ENCODE data around the gene RERG. TPM values are rescaled to one million over a fixed set of nuclear protein-coding genes. Genes with fewer than 3 reads are reported as not detected.
"Not testable (repeated sequence)": the region's sequence is repeated elsewhere in the genome, so short reads cannot be mapped to it uniquely, and the experiment has no call there.

RERG gene
- total RNA-seq, 1 experiment from 2014 or later = not detected

DNA sequence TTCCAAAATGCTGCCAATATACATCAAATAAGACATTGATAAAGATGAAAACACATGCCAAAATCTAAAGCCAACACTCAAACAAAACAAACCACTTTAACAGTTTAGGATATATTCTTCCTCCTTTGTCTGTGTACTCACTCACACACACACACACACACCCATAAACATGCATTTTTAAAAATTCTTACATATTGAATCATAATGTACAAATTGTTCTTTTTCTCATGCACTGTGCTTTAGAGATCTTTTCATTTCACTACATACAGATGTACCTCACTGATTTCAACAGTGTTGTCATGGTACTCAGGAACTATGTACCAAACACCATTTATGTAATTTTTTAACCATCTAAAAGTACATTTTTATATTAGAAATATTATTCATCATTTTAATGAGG is 9.5 kb upstream of the RERG start:
- Histone ChIP-seq H3K4me1 (ENCODE audit: insufficient read depth, low read length, poor library complexity, severe bottlenecking) (no peaks in the 10 kb centered on the region), H3K4me3 (ENCODE audit: low read depth, low read length, poor library complexity, severe bottlenecking) (no peak overlapping the region), H3K9me3 (ENCODE audit: low read depth, low read length, poor library complexity, severe bottlenecking) (no peaks in the 10 kb centered on the region), H3K36me3 (ENCODE audit: insufficient read depth, low read length, poor library complexity, severe bottlenecking) (no peaks in the 10 kb centered on the region), H3K27ac (ENCODE audit: low read depth, low read length, poor library complexity, severe bottlenecking) (no peak overlapping the region), H3K27me3 (replicated peaks; ENCODE audit: insufficient read depth, low read depth, low read length, poor library complexity) (peaks cover 17% of the 10 kb centered on the region)
- ChIA-PET POLR2A (ENCODE audit: low non-redundant PET) (interaction anchor here (0.6 kb wide), 1 partner anchor 283 kb away, joined by 3 read pairs; no protein-coding TSS in a partner anchor), CTCF (no interaction called here)
- BruUV-seq (replicated peaks) = no TSS peak
- no peak for DNase-seq (ENCODE audit: low spot score)
- intact Hi-C loops (cut with micrococcal nuclease; ENCODE audit: unreplicated experiment) = no loop called here
- no peak for TF ChIP-seq EZH2 (IDR thresholded peaks at IDR 0.05; ENCODE audit: borderline replicate concordance, low read depth, low read length, poor library complexity, severe bottlenecking)
- TF ChIP-seq, protein P1, sequence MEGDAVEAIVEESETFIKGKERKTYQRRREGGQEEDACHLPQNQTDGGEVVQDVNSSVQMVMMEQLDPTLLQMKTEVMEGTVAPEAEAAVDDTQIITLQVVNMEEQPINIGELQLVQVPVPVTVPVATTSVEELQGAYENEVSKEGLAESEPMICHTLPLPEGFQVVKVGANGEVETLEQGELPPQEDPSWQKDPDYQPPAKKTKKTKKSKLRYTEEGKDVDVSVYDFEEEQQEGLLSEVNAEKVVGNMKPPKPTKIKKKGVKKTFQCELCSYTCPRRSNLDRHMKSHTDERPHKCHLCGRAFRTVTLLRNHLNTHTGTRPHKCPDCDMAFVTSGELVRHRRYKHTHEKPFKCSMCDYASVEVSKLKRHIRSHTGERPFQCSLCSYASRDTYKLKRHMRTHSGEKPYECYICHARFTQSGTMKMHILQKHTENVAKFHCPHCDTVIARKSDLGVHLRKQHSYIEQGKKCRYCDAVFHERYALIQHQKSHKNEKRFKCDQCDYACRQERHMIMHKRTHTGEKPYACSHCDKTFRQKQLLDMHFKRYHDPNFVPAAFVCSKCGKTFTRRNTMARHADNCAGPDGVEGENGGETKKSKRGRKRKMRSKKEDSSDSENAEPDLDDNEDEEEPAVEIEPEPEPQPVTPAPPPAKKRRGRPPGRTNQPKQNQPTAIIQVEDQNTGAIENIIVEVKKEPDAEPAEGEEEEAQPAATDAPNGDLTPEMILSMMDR (conservative IDR thresholded peaks at IDR 0.05; ENCODE audit: low read depth, low read length) = no peak

DNA sequence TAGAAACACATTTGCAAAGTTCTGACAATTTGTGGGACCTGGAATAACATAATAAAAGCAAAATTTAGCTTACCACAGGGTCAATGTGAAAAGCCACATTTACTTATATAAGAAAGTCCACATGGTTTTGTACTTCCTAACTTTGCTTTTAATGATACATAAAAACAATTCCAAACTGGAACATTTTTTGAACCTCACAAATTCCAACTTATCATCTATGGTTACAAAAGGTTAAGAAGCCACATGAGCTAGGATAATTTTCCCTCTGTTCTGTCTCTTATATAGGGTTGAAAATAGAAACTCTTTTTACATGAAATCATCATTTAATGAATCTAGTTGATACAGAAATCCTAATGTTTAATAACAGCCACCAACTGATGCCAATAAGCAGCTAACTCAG is 8.9 kb upstream of the RERG start:
- H3K9me3 ChIP-seq (ENCODE audit: low read depth, low read length, poor library complexity, severe bottlenecking) = no peaks in the 10 kb centered on the region
- H3K27me3 ChIP-seq (replicated peaks; ENCODE audit: insufficient read depth, low read depth, low read length, poor library complexity) = peaks cover 17% of the 10 kb centered on the region
- TF ChIP-seq EZH2 (IDR thresholded peaks at IDR 0.05; ENCODE audit: borderline replicate concordance, low read depth, low read length, poor library complexity, severe bottlenecking) = no peak
- TF ChIP-seq, protein P1 (conservative IDR thresholded peaks at IDR 0.05; ENCODE audit: low read depth, low read length) = no peak
- no peak for DNase-seq (ENCODE audit: low spot score)
- intact Hi-C loops (cut with micrococcal nuclease; ENCODE audit: unreplicated experiment) = no loop called here
- CTCF ChIA-PET = no interaction called here
- no peaks in the 10 kb centered on the region for H3K4me1 ChIP-seq (ENCODE audit: insufficient read depth, low read length, poor library complexity, severe bottlenecking)
- no peak overlapping the region for H3K27ac ChIP-seq (ENCODE audit: low read depth, low read length, poor library complexity, severe bottlenecking)
- no peak overlapping the region for H3K4me3 ChIP-seq (ENCODE audit: low read depth, low read length, poor library complexity, severe bottlenecking)
- no peaks in the 10 kb centered on the region for H3K36me3 ChIP-seq (ENCODE audit: insufficient read depth, low read length, poor library complexity, severe bottlenecking)
- BruUV-seq (replicated peaks) = no TSS peak
- POLR2A ChIA-PET (ENCODE audit: low non-redundant PET) = interaction anchor here (0.6 kb wide), 1 partner anchor 283 kb away, joined by 3 read pairs; no protein-coding TSS in a partner anchor

DNA sequence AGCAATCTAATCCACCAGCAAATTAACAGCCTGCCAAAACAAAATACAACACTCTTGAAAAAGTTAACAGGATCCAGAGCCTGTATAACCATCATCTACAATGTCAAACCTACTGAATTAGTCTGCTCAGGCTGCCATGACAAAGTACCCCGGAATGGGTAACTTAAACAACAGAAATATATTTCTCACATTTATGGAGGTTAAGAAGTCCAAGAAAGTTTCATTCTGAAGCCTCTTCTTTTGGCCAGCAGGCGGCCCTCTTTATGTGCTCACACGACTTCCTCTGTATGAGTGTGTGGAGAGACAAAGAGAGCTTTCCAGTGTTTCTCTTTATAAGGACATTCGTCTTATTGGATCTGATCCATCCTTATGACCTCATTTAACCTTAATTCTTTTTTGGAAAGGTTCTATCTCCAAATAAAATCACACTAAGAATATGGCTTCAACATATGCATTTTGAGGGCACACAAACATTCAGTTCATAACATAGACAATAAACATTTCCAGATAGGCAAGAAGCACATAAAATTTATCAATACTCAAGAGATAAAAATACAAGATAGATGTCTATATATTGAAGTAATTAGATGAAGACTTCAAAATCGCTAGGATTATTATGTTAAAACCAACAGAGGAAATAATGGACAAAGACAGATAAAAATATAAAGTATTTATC is 5.9 kb upstream of the RERG start:
- no peaks in the 10 kb centered on the region for H3K9me3 ChIP-seq (ENCODE audit: low read depth, low read length, poor library complexity, severe bottlenecking)
- H3K27ac ChIP-seq (ENCODE audit: low read depth, low read length, poor library complexity, severe bottlenecking) = no peak overlapping the region
- ChIA-PET POLR2A (ENCODE audit: low non-redundant PET) (no interaction called here), CTCF (interaction anchor here (0.6 to 0.8 kb wide), 3 partner anchors 46 to 379 kb away, joined by 3 to 7 read pairs (median 4); no protein-coding TSS in a partner anchor)
- peaks cover 17% of the 10 kb centered on the region for H3K27me3 ChIP-seq (replicated peaks; ENCODE audit: insufficient read depth, low read depth, low read length, poor library complexity)
- DNase-seq (ENCODE audit: low spot score) = peak; percentile 71
- TF ChIP-seq EZH2 (IDR thresholded peaks at IDR 0.05; ENCODE audit: borderline replicate concordance, low read depth, low read length, poor library complexity, severe bottlenecking) = no peak
- TF ChIP-seq, protein P1 (conservative IDR thresholded peaks at IDR 0.05; ENCODE audit: low read depth, low read length) = peak; percentile 79
- H3K36me3 ChIP-seq (ENCODE audit: insufficient read depth, low read length, poor library complexity, severe bottlenecking) = no peaks in the 10 kb centered on the region
- no peaks in the 10 kb centered on the region for H3K4me1 ChIP-seq (ENCODE audit: insufficient read depth, low read length, poor library complexity, severe bottlenecking)
- BruUV-seq (replicated peaks) = no TSS peak
- H3K4me3 ChIP-seq (ENCODE audit: low read depth, low read length, poor library complexity, severe bottlenecking) = no peak overlapping the region
- intact Hi-C loops (cut with micrococcal nuclease; ENCODE audit: unreplicated experiment) = loop anchor here (1.0 to 2.0 kb wide), 3 partner anchors 42 to 300 kb away; no protein-coding TSS in a partner anchor

DNA sequence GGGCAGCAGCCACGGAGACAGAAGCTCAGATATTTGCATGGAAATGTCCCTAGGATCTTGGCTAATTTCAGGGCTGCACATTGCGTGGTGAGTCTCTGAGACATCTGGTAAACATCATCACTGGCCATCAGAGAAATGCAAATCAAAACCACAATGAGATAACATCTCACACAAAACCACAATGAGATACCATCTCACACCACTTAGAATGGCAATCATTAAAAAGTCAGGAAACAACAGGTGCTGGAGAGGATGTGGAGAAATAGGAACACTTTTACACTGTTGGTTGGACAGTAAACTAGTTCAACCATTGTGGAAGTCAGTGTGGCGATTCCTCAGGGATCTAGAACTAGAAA is 4.6 kb upstream of the RERG start:
- CTCF ChIA-PET = not testable (repeated sequence)

More for the DNA sequence above, 4.6 kb upstream of the RERG start:
- H3K27me3 ChIP-seq (replicated peaks; ENCODE audit: insufficient read depth, low read depth, low read length, poor library complexity); H3K36me3 ChIP-seq (ENCODE audit: insufficient read depth, low read length, poor library complexity, severe bottlenecking); BruUV-seq (replicated peaks); DNase-seq (ENCODE audit: low spot score); H3K9me3 ChIP-seq (ENCODE audit: low read depth, low read length, poor library complexity, severe bottlenecking); H3K4me3 ChIP-seq (ENCODE audit: low read depth, low read length, poor library complexity, severe bottlenecking); H3K27ac ChIP-seq (ENCODE audit: low read depth, low read length, poor library complexity, severe bottlenecking); POLR2A ChIA-PET (ENCODE audit: low non-redundant PET); H3K4me1 ChIP-seq (ENCODE audit: insufficient read depth, low read length, poor library complexity, severe bottlenecking): not testable (repeated sequence)
- intact Hi-C loops (cut with micrococcal nuclease; ENCODE audit: unreplicated experiment) = loop anchor here (2.0 kb wide), 1 partner anchor 43 kb away; no protein-coding TSS in a partner anchor

All from A673 (cell line).